GM19193 (cell line): ENCODE results near the gene PLA2G15.
A peak's percentile ranks its signal among the peaks of the same experiment; 100 is the strongest.

Experiments
- POLR2A ChIP-seq: IDR thresholded peaks from 4 replicates; pipeline ENCODE4 v1.6.1; 2011; ENCODE audit not compliant: insufficient read depth, insufficient read length; ENCODE audit errors: extremely low read depth

The PLA2G15 gene

GRCh38 chr16:68257906-68258800 lies 13.0 kb downstream of the PLA2G15 start:
- no peak for TF ChIP-seq POLR2A

GRCh38 chr16:68259007-68259825 lies 14.0 kb downstream of the PLA2G15 start:
- no peak for TF ChIP-seq POLR2A

- no peak for TF ChIP-seq POLR2A
Observed at GRCh38 chr16:68263559-68264127, 18.5 kb downstream of the PLA2G15 start.

DNA sequence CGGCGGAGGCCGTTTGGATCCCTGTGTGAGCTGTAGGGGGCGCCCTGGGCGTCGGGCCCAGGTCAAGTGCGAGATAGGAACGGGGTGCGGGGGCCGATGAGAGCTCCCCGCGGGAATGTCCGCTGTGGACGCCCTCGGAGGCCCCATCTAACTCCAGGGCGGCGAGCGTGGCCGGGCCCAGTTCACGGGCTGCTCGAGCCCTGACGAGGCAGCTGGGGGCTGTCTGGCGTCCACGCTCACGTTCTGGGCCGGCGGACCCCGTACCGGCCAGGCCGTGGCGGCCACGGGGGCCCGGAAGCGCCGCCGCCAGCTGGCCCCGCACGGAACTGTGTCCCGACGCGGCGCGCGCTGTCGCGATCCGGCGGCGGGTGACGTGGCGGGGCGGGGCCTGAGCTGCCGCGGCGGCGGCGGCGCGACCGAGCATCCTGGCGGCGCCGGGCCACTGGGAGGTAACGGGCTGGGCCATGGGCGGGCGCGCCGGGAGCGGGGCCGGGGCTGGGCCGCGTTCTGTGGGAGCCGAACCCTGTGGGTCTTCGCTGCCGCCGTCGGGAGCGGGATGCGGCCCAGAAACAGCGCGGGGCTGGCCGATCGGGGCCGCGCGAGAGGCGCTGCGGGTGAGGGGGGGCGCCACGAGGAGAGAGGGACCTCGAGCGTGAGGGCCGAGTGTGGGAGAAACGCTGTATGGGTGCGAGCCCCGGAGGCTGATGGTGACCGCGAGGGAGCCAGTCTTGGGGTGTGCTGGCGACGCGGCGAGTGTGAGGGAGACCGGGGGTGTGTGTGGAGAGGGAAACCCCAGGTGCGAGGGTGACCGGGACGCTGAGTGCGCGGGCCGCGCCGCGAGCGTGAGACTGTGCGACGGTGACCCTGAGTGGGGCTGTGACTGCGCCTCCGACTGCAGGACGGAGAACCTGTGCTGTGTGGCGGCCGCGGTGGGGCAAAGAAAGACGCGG lies 19.2 kb downstream of the PLA2G15 start, which contains the start of gene SLC7A6:
Gene SLC7A6 (plus strand): TSS at position 399 of the 950 bp plus-strand sequence. CDS start 10,201 bp downstream, outside the sequence.
- TF ChIP-seq POLR2A: peak; percentile 61

- peak; percentile 41 for TF ChIP-seq POLR2A
Observed at GRCh38 chr16:68265078-68265920, 20.1 kb downstream of the PLA2G15 start.

- TF ChIP-seq POLR2A: no peak
Observed at GRCh38 chr16:68267612-68268405, 22.6 kb downstream of the PLA2G15 start.

- TF ChIP-seq POLR2A: no peak
Observed at GRCh38 chr16:68269793-68270192, 24.6 kb downstream of the PLA2G15 start.

DNA sequence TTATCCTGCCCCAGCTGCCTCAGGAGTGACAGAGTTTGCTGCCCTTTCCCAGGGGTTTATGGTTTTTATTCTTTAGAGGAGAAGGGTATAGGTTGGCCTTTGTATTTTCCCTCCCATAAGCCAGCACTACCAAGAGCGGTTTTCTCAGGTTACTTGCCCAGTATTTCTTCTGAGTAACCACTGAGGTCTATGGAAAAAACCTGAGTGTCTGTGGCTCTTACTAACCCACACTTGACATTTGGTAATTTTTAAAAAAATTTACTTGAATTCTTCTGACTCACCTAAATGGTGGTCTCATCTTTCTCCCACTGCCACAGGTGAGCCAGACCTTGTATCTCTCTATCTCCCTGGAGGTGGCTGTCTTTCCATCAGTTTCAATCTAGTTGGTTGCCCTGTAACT lies 25.2 kb downstream of the PLA2G15 start:
- no peak for TF ChIP-seq POLR2A

GRCh38 chr16:68272507-68273209 lies 27.5 kb downstream of the PLA2G15 start:
- TF ChIP-seq POLR2A: no peak

- no peak for TF ChIP-seq POLR2A
Observed at GRCh38 chr16:68273459-68273858, 28.3 kb downstream of the PLA2G15 start.

GRCh38 chr16:68273896-68274295 lies 28.7 kb downstream of the PLA2G15 start:
- TF ChIP-seq POLR2A: no peak

GRCh38 chr16:68274441-68274840 lies 29.3 kb downstream of the PLA2G15 start:
- no peak for TF ChIP-seq POLR2A
